Ovary (tissue), 3 donors: ENCODE results near the gene KCNQ4.

ENCODE experiments used
- EP300 ChIP-seq: sonication (generic); formaldehyde crosslinking; IDR thresholded peaks from one replicate; pipeline ENCODE4 v1.6.1; 2017; ENCODE audit warnings: antibody characterized with exemption
- POLR2A ChIP-seq: fragments of 450-650 bp; IDR thresholded peaks from one replicate; pipeline ENCODE4 v1.6.1; 2017; ENCODE audit warnings: antibody characterized with exemption, mild to moderate bottlenecking, moderate library complexity
- TF ChIP-seq, protein P1 (sequence below), 3 donors: fragments of 450-650 bp in 2 of 3; fragments of 200-600 bp in 1 of 3; IDR thresholded peaks; one replicate each; pipeline versions ENCODE4 v1.5.1 to v1.8.0; 2016 to 2022; ENCODE audit warnings: antibody characterized with exemption in 3 of 3, mild to moderate bottlenecking in 1 of 3
- donor health status: DM: no; HTN: no; CAD: no.

DNA sequence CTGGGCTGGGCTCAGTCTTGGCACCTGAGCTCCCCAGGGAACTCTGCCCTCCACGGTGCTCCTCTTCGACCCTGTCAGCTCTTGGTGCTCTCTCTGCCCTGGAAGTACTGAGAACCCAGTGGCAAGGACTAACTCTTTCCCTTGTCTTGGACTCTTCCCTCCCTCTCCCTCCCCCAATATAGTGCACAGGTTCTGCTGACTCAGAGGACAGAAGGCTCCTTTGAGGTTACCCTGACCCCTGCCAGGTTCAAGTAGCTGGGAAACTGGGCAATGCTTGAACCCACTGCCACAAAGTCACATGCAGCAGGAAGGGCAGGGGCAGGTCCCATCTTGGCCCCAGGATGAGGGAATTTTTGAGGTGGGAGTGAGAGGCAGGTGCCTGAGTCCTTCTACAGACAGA is 20.3 kb downstream of the KCNQ4 start:
- TF ChIP-seq, protein P1, sequence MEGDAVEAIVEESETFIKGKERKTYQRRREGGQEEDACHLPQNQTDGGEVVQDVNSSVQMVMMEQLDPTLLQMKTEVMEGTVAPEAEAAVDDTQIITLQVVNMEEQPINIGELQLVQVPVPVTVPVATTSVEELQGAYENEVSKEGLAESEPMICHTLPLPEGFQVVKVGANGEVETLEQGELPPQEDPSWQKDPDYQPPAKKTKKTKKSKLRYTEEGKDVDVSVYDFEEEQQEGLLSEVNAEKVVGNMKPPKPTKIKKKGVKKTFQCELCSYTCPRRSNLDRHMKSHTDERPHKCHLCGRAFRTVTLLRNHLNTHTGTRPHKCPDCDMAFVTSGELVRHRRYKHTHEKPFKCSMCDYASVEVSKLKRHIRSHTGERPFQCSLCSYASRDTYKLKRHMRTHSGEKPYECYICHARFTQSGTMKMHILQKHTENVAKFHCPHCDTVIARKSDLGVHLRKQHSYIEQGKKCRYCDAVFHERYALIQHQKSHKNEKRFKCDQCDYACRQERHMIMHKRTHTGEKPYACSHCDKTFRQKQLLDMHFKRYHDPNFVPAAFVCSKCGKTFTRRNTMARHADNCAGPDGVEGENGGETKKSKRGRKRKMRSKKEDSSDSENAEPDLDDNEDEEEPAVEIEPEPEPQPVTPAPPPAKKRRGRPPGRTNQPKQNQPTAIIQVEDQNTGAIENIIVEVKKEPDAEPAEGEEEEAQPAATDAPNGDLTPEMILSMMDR (IDR thresholded peaks at IDR 0.05): no peak
- TF ChIP-seq POLR2A (no peak), EP300 (no peak)
